ENCODE data around the gene SKAP1.
A peak's percentile ranks its signal among the peaks of the same experiment; 100 is the strongest.
"Not testable (repeated sequence)": the region's sequence is repeated elsewhere in the genome, so short reads cannot be mapped to it uniquely, and the experiment has no call there.

The SKAP1 gene

DNA sequence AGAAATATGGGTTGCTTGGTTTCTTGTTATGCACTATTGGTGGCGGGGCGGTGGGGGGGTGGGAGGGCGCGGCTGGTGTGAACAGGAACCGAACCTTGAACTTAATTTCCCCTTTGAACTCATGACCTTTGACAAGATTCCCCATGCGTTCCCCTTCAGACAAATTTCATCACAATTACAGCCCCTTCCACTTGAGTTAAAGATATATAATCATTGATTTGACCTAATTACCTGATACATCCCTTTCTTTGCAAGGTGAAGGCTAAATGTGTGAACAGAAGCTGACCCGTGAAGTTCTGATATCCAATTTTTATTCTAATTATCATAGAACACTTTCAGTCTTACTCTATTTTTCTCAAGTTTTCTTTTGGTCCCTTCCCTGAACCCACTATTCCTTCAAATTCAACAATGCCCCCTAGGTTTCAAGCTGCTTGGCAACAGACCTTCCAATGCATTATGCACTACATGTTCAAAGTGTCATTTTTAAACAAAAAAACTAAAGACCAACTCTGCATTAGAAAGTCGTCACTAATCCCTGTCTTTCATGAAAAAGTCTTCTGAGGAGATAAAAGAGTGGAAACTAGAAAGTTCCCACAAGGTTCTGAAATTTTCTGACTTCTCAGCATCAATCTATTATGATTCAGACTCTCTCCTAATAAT is 116.8 kb downstream of the SKAP1 start:
- no peak for DNase-seq

DNA sequence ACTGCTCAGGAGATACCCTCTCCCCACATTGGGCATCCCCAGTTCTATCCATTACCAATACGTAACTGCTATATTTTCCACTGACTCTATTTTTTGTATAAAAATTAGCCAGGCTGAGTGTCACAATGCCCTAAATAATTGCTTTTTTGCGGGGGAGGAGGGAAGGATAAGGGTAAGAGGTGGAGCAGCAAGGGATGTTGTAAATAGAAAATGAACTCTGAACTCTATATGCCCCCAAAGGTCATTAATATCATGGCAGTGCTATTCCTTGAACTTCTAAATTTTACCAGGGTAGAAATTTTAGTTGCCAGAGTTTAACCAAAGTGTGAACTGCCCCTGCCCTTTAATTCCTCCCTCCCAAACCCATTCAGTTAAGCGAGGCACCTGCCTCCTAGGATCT is 118.7 kb downstream of the SKAP1 start:
- DNase-seq = no peak

DNA sequence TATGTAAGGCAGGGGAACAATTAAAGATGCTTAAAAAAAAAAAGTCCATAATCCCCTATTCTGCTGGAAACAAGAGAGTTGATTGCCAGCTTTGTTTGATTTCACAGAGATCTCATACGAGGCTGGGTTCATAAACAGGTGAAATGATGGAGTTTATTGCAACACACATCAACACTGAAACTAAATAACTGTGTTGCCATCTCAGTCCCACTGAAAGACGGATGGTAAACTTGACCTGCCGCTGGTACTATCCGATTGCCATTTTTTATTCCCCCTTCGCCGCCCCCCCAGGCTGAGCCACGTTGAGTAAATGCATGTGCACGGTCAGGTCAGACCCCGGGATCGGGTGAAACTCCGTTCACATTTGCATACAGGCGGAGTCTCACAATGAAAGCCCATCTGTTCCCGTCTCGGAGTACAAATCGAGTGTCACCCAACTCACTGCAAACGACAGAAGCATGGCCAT is 119.2 kb downstream of the SKAP1 start:
- no peak for DNase-seq

DNA sequence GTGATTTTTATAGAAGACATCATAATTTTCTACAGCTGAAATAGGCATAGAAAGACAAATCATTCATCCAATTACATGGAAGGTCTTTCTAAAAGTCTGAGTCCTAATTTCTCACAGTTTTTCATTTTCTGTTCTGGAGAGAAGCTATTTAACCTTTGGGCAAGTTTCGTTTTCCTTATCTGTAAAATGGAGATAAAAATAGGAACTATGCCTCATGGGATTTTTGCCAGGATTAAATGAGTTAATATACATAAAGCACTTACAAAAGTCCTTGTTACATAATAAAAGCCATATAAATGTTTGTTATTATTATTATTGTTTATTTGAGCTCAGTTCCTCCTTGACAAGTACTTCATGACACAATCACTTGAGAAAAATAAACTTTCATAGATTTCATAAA is 121.4 kb downstream of the SKAP1 start:
- no peak for DNase-seq

DNA sequence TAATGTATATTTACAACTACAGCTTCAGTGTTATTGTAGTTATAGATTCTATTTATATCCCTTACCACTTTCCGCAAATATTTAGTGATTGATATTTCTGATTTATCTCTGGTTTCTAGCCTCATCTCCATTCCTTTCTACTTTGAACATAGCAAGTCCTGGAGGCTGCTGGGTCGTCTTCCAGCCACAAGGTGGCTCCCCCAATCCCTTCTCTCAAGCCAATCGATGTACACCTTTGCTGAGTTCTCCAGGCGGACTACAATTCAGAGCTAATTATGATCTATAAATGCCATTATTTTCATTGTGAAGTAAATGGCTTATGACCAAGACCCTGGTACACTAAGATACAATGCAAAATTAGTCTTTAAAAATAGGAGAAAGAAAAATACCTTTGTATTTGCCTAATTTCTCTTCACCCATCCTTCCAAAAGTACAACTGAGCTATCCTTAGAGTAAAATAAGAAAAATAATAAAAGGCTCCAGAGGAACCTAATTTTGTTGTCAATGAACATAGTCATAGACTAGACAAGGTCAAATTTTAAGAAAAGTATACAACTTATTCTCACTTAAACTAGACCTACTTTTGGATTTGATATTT is 122.1 kb downstream of the SKAP1 start:
- peak; percentile 58 to 59 for DNase-seq

DNA sequence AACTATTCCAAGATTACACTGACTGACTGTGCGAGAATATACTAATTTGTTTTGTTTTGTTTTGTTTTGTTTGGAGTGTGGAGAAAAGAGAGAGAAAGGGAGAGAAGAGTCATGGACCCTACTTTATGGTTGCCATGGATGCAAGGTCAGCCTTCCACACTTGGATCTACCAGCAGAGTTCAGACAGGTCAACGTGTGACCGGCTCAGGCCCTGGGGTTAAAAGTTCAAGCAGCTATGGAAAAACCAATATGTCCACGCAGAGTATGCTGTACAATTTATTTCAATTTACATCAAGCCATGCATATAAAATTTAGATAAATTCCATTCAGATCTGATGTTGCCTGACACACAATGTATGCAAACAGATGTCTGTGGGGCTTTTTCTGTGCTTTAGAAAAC is 122.8 kb downstream of the SKAP1 start:
- no peak for DNase-seq

DNA sequence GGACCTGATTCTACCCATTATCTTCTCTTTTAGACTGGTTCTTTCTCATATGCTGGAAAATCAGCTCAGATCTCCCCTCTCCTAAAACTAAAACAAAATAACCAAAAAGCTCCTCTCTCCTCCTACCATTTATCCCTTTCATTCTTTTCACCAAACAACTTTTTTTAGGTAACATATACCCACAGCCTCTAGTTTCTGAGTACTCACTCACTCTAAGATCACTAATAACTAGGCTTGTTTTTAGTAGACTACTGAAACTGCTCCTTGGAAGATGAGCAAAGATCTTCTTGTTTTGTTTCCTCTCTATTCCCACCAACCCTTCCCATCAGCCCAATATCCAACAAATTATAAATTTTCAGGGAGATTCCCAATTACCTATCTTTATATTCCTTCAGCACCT is 129.0 kb downstream of the SKAP1 start:
- no peak for DNase-seq

DNA sequence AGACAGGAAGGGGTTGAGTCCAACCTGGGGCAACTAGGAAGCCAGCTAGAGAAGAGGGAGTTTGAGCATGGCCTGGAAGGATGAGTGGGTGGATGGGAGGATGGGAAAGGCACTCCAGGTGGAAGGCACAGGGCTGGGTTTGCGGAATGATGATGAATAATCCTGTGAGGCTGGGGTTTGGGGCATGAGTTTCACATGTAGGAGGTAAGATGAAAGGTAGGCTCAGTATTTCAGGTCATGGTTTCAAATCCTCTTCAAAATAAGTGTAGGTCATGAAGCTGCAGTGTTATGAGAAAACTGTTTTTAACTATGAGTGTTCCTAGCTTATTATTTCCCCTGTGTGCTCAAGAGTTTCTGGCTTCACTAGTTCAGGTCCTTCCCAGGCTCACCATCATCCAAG is 130.3 kb downstream of the SKAP1 start:
- no peak for DNase-seq

DNA sequence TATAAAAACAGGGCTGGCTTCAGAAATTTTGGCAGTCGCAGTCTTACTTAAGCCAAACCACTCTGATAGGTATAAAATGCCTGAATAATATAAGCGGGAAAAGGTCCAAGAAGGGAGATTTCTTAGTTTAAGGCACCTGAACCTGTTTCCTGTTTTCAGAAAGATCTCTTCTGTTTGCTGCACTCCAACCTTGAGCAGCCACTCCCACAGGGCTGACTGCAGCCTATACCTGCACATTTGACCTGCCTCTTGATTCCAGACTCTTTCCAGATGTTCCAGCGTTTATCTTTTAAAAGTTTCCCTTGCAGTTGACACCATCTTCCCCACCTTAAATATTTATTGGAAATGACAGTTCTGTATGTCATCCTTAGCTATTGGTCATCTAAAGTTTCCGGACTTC is 132.2 kb downstream of the SKAP1 start:
- no peak for DNase-seq

DNA sequence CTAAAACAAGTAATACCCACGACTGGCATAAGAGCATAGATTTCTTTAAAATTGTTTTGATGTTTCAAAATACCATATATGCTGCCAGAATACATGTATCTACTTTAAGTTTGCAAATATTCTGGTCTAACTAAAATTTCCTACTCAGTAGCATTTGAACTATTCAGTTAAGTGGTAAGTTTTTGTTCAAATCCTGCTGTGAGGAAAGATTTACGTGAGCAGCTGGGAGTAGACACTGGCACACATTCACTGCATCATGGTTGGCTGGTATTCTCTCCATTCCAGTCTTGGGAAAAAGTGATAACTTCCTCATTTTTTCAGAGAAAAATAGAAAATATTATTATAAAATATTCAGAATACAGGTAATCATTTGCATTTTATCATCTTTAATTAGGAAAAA is 133.6 kb downstream of the SKAP1 start:
- no peak for DNase-seq

DNA sequence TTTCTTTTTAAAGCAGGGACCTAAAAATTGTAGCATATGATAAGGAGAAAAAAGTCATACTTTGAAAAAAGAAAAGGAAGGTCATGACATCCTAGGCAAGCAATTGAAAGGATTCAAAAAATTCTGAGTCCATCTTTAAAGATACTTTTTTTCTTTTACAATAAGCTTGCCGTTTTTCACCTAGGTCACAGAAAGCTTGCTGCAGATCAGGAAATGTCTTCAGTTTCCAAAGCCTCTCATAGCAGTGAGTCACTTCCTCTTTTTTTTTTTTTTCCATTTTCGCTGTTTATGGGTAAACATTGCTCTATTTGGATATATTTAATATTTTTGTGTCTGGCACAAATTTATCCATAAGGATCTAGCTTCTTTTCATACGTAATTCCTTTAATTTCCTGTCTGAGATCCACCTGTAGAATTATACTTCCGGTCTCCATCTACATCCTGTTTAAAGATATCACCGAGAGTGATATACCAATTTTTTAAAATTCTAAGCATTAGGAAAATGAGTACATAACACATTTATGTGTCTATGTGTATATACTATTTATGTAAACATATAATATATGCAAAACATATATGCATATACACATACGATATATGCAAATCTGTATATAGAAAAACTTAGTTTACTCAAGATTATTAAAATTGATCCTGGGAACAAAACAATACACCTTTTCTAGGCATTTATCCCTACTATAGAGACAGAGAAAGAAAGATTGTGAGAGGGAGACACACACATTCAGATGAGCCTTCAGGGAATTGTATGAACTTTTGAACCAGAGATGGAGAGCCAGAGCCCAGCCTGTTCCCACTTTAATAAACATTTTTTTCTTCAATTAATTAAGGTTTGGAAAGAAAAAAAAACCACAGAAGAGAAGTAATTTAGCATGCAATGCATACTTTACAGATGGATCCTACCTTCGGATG is 134.4 kb downstream of the SKAP1 start:
- peak in 1 of 2 donors; percentile 43 for DNase-seq

DNA sequence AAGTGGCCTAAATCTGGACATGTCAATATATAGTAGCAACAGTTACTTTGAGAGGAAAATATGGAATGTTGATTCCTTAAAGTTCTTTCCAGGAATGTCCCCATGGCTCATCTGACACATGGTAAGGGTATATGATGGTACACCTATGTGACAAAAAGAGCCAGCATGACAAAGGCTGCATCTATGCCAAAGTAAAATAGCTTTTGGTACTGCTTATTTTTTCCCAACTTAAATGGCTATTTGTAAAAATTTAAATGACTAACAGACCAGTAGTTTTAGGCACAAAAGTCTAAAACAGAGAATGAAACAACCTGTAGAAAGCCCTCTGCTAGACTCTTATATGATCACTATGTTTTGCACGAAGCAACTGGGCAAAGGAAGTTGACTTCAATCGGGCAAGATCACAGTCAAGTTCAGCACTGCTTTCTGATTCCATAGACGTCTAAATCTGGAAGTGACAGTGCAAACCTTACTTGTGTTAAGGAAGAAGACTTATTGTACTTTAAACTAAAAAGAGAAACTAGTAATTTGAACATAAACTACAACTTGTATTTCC is 135.1 kb downstream of the SKAP1 start:
- DNase-seq = peak in 1 of 2 donors; percentile 21

DNA sequence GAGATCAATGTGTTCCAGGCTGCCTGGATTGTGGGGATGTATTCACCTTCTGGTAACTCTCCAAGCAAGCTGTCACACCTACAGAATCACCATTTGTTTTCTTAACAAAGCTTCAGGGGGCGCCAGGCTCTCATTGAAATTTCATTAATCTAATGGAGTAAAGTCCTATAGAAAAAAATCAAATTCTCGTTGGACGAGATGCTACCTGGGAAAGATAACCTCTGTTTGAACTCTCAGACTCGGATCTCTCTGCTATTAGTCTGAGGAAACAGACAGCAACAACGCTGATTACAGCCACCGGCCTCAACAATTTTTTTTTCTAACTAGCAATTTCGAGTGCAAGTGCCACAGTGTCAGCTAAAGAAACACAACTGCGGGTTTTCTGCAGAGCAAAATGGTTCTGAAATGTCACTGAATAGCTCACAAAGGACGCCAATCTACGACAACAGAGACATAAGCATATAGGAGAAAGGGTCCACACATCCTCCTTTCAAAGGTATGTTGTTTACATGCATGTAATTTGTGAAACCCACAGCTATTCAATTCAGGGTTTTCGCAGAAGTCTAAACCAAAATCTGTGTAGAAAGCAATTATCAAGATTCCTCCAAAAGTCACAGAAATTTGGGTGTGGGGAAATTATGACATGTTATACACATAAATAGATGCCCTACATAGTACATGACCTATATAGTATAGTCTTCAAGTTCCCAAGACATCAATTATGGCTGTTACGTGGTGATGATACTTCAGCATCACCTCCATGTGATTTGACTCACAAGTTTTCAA is 135.8 kb downstream of the SKAP1 start:
- peak in 1 of 2 donors; percentile 36 for DNase-seq

DNA sequence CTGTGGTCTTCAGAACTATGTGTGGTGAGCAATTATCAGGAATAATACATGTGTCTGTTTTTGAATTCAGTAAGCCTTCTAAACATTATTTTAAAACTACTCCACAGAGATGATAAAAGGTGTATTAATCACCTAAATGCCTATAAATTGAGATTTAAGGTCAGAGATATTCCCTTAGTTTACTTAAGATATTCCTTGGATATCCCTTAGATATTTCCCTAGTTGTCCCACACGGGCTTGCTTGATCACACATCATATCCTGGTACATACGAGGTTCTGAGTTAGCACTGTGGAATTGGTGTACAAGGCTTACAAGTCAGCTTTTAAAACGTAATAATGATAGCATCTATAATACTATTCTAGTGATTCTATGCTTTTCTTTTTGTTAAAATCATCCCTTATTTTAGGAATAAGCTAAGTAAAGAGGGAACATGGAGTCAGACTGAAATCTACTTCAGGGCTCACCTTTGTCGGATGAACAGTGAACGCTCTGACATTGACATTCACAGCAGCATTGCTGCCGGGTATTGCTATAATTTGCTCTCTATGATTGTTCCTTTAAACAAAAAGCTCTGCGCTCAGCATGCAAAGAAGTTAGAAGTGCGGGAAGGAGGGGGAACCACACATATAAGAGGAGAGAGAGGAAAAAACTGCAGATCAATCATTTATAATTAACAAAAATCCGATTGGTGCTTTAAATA is 136.5 kb downstream of the SKAP1 start:
- DNase-seq = no peak

DNA sequence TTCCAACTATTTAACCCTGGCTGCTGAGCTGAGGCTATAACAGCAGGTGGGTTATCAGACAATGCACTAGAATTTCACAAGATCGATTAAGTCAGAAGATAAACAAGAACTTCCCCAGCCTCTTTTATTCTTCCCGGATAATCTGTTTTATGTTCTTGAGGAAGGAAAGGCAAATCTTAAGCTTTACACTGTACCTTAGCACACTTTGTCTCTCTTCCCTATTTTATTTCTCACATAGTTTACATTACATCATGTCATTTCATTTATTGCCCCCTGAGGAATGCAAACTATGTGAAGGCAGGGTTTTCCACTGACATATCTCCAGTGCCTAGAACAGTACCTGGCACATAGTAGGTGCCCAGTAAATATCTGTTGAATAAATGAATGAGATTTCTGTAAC is 139.6 kb downstream of the SKAP1 start:
- no peak for DNase-seq

DNA sequence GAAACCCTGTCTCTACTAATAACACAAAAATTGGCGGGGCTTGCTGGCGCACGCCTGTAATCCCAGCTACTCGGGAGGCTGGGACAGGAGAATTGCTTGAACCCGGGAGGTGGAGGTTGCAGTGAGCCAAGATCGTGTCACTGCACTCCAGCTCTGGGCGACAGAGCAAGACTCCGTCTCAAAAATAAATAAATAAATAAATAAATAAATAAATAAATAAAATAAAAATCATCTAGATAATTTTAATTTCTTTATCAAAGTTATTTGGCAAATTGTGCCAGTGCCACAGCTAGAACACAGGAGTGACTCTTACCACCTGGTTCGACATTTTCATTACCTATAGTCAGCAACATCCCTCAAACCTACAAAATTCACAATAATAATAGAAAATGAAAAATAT is 143.1 kb downstream of the SKAP1 start:
- DNase-seq = not testable (repeated sequence)

DNA sequence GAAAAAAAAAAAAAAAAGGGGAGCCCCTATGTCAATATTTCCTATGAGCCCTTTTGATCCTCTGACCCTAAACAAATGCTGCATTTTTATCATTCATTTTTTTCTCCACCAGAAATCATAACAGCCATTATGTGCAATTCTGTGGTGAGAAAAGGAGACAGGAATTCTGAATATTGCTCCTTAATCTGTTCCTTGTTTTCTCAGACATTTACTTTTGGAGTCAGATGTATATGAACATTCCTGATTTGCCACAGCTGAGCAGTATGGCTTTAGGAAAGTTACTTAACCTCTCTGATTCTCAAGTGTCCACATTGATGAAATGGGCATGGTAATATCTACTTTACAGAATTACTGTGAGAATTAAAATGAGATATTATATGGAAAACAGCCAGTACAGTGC is 144.4 kb downstream of the SKAP1 start:
- no peak for DNase-seq

DNA sequence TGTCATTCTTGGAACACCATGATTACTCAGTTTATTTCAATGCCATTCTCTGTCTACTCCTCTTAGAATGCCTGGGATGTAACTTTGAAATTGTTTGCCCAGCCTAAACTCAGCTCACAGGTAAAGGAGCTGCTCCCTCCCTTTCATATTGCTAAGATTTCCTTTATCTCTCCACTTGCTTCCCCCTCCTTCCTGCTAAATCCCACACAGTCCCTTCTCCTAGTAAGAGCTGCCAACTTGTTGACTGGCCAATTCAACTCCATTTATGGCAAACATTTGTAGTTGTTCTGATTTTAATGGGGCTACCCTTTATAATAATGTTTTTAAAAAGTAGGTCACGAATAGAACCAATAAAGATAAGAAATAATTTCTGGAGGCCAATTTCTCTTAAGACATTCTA is 146.1 kb downstream of the SKAP1 start:
- DNase-seq = no peak

DNA sequence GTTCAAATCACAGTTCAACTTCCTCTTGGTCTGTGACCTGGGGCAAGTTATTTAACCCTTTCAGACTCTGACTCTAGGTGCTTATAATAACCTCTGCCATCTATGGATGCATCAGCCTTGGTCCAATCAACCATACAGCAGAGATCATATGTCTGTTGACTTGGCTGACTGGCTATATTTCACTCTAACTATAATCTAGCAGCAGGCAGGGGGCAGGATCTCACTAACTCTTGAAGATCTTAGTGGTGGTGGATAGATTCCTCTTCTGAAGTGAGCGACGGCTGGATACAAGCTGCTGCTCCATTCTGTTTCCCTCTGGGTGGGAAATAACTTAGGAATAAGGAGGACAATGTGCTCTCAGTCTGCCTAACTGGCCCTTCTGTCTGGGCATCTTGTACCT is 146.6 kb downstream of the SKAP1 start:
- DNase-seq = no peak

DNA sequence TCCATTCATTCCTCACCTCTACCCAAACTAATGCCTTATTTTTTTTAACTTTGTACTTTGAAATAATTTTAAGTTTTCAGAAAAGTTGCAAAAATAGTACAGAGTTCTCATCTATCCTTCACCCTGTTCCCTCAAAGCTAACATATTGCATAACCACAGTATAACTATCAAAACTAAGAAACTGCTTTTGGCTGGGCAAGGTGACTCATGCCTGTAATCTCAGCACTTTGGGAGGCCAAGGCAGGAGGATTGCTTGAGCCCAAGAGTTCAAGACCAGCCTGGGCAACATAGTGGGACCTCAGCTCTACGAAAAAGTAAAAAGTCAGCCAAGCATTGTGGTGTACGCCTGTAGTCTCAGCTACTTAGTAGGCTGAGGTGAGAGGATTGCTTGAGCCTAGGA is 147.7 kb downstream of the SKAP1 start:
- no peak for DNase-seq

DNA sequence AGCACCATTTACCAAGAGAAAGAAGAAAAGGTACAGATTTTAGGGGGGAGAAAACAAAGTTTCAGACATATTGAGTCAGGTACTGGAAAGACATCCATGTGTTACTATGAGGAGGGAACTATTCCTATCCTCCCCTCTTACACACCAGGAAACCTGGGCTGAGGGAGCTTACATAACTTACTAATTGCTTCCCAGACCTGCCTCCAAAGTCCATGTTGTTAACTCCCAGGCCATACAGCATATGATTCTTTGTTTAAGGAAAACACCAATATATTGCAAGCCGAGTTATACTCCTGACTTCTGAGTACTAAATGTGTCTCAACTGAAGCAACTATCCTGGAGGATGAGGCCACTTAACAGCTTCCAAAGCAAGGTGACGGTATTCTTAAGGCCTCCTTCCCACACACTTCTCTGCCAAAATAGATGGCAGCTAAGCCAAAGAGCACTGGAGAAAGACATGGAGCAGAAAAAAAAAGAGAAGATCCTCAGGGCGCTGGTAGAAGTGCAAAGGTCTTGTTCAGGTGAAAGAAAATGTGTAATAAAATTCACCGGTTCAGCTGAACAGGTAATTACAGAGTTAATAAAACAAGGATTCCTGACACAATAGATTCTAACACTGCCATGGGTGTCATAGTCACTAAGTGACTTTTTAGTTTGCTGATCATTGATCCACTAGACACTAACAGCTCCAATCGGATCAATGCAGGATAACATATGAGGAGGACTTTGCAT is 151.1 kb downstream of the SKAP1 start:
- DNase-seq = no peak

All from CD4-positive, alpha-beta T cell treated with Interleukin-4 for 1 hour (primary cell).